HG03520 (cell line): ENCODE results near the gene HNRNPH1.

Experiments
- ATAC-seq: cut with Tn5 transposase; IDR thresholded peaks from one replicate; pipeline ENCODE4 v1.9.1; 2021; ENCODE audit warnings: mild to moderate bottlenecking, moderate library complexity; ENCODE audit not compliant: unreplicated experiment

Gene HNRNPH1

GRCh38 chr5:179606071-179606909 lies 17.2 kb downstream of the HNRNPH1 start:
- no peak for ATAC-seq

- ATAC-seq = no peak
These were observed 18.2 kb downstream of the HNRNPH1 start for GRCh38 chr5:179605026-179605833.

GRCh38 chr5:179603308-179603707 lies 20.2 kb downstream of the HNRNPH1 start:
- ATAC-seq = no peak

- no peak for ATAC-seq
These were observed 21.4 kb downstream of the HNRNPH1 start for GRCh38 chr5:179601871-179602625.

- ATAC-seq = no peak
These were observed 23.5 kb downstream of the HNRNPH1 start for GRCh38 chr5:179599973-179600372.

- ATAC-seq = no peak
These were observed 23.9 kb downstream of the HNRNPH1 start for GRCh38 chr5:179599566-179599965.

- no peak for ATAC-seq
These were observed 24.4 kb downstream of the HNRNPH1 start for GRCh38 chr5:179599100-179599499.

GRCh38 chr5:179596421-179596820 lies 27.1 kb downstream of the HNRNPH1 start:
- ATAC-seq = no peak

GRCh38 chr5:179595916-179596315 lies 27.6 kb downstream of the HNRNPH1 start:
- no peak for ATAC-seq

GRCh38 chr5:179588166-179588565 lies 35.3 kb downstream of the HNRNPH1 start:
- ATAC-seq = no peak

GRCh38 chr5:179585941-179586401 lies 37.5 kb downstream of the HNRNPH1 start:
- ATAC-seq = no peak

GRCh38 chr5:179577286-179577960 lies 46.0 kb downstream of the HNRNPH1 start:
- no peak for ATAC-seq

GRCh38 chr5:179572386-179572785 lies 51.1 kb downstream of the HNRNPH1 start:
- no peak for ATAC-seq

- no peak for ATAC-seq
These were observed 54.8 kb downstream of the HNRNPH1 start for GRCh38 chr5:179568721-179569120.

- no peak for ATAC-seq
These were observed 58.9 kb downstream of the HNRNPH1 start for GRCh38 chr5:179564526-179564925.
